DND-41 (cell line): ENCODE data around the gene TBC1D30.

Experiments used
- ATAC-seq: fragments of 200-7000 bp; cut with Tn5 transposase; 3 replicates; pipeline ENCODE4 v1.9.1; 2021; ENCODE audit warnings: low read depth; ENCODE audit not compliant: insufficient read depth
- DNase-seq: peaks from one replicate; pipeline ENCODE4 v3.0.0-alpha.2; 2020
- H2AFZ ChIP-seq: 2 replicates; pipeline ENCODE4 v1.6.0; 2012; ENCODE audit warnings: low read depth, low read length
- H3K27ac ChIP-seq: 2 replicates; pipeline ENCODE4 v1.5.1; 2012; ENCODE audit warnings: low read length, inconsistent platforms
- H3K27me3 ChIP-seq: fragments of 200-600 bp; sonication (generic); 2 replicates; pipeline ENCODE4 v1.6.0; 2012; ENCODE audit warnings: low read length, mild to moderate bottlenecking, inconsistent platforms; ENCODE audit not compliant: insufficient read depth, poor library complexity
- H3K36me3 ChIP-seq: 2 replicates; pipeline ENCODE4 v1.5.1; 2012; ENCODE audit warnings: low read length, inconsistent platforms; ENCODE audit not compliant: insufficient read depth
- H3K4me1 ChIP-seq: 2 replicates; pipeline ENCODE4 v1.5.1; 2012; ENCODE audit warnings: mild to moderate bottlenecking, low read length; ENCODE audit not compliant: insufficient read depth
- H3K4me2 ChIP-seq: 2 replicates; pipeline ENCODE4 v1.6.0; 2012; ENCODE audit warnings: mild to moderate bottlenecking, moderate library complexity, low read length, inconsistent platforms; ENCODE audit not compliant: insufficient read depth
- H3K4me3 ChIP-seq, 2 experiments: fragments of 200-600 bp in 1 of 2; shearing (Covaris generic) in 1 of 2; 2 replicates each; pipeline ENCODE4 v1.5.1; 2012 to 2016; ENCODE audit warnings: inconsistent platforms in 2 of 2, low read length in 2 of 2, mild to moderate bottlenecking in 2 of 2, low read depth in 1 of 2, moderate library complexity in 1 of 2
- H3K79me2 ChIP-seq: 2 replicates; pipeline ENCODE4 v1.6.0; 2012; ENCODE audit warnings: low read length, inconsistent platforms; ENCODE audit not compliant: insufficient read depth
- H3K9ac ChIP-seq: 2 replicates; pipeline ENCODE4 v1.6.0; 2012; ENCODE audit warnings: low read depth, mild to moderate bottlenecking, inconsistent platforms, low read length, moderate library complexity
- H3K9me3 ChIP-seq: 2 replicates; pipeline ENCODE4 v1.5.1; 2012; ENCODE audit warnings: low read length, moderate library complexity, mild to moderate bottlenecking, inconsistent platforms; ENCODE audit not compliant: insufficient read depth, severe bottlenecking
- H4K20me1 ChIP-seq: 2 replicates; pipeline ENCODE4 v1.6.0; 2012; ENCODE audit warnings: low read length; ENCODE audit not compliant: insufficient read depth
- EZH2 ChIP-seq: IDR thresholded peaks from 3 replicates; pipeline ENCODE4 v1.6.1; 2012; ENCODE audit warnings: borderline replicate concordance, low read depth, mild to moderate bottlenecking, moderate library complexity, low read length, inconsistent platforms; ENCODE audit not compliant: severe bottlenecking
- TF ChIP-seq, protein P1 (sequence below): IDR thresholded peaks from 2 replicates; pipeline ENCODE4 v1.5.1; 2012; ENCODE audit warnings: borderline replicate concordance, low read length, moderate library complexity, mild to moderate bottlenecking; ENCODE audit not compliant: poor library complexity, severe bottlenecking; ENCODE audit errors: extremely low read depth

The TBC1D30 gene

DNA sequence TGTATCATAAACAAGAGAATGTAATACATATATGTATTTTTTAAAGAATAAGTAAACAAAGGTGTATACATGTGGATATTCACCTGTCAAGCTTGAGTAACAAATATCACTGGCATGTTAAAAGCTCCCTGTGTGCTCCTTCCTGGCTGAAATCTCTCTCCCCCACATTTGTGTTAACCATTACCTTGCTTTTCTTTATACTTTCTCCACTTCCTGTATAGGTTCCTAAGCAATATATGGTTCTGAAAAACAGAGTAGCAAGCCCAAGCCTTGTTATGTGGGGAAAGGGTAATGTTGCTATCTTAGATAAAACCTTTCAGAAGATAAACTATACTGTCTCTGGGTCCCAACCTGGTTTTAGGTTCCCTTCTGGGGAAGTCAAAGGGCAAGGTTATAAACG is 32.3 kb upstream of the TBC1D30 start:
- no peak overlapping the region for H3K9ac ChIP-seq
- no peak overlapping the region for H3K4me3 ChIP-seq
- no peak for TF ChIP-seq EZH2
- TF ChIP-seq, protein P1, sequence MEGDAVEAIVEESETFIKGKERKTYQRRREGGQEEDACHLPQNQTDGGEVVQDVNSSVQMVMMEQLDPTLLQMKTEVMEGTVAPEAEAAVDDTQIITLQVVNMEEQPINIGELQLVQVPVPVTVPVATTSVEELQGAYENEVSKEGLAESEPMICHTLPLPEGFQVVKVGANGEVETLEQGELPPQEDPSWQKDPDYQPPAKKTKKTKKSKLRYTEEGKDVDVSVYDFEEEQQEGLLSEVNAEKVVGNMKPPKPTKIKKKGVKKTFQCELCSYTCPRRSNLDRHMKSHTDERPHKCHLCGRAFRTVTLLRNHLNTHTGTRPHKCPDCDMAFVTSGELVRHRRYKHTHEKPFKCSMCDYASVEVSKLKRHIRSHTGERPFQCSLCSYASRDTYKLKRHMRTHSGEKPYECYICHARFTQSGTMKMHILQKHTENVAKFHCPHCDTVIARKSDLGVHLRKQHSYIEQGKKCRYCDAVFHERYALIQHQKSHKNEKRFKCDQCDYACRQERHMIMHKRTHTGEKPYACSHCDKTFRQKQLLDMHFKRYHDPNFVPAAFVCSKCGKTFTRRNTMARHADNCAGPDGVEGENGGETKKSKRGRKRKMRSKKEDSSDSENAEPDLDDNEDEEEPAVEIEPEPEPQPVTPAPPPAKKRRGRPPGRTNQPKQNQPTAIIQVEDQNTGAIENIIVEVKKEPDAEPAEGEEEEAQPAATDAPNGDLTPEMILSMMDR, result no peak
- H3K27me3 ChIP-seq, result peaks cover 9% of the 10 kb centered on the region
- H3K79me2 ChIP-seq, result no peaks in the 10 kb centered on the region
- no peak overlapping the region for H3K27ac ChIP-seq
- no peak overlapping the region for H2AFZ ChIP-seq
- H3K4me2 ChIP-seq, result no peak overlapping the region
- no peaks in the 10 kb centered on the region for H3K9me3 ChIP-seq
- ATAC-seq, result no peak
- no peaks in the 10 kb centered on the region for H4K20me1 ChIP-seq
- no peaks in the 10 kb centered on the region for H3K4me1 ChIP-seq
- no peaks in the 10 kb centered on the region for H3K36me3 ChIP-seq
- DNase-seq, result no peak

DNA sequence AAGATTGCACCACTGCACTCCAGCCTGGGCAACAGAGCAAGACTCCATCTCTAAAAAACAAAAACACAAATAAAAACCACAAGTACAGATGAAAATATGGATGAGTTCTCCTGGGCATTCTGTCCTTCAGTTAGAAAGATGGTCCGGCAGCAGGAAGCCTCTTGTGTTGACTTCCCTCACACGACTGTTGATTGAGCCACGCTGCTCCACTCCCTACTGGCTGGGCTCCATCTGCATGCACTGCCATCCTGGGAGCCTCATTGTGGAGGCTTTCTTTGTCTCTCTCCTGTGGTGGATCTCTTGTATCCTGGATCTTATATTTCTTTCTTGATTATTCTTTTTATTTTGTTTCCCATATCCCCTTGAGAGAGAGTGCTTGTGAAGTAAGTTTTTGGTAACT is 30.8 kb upstream of the TBC1D30 start:
- ATAC-seq (no peak), DNase-seq (no peak)
- Histone ChIP-seq H3K4me3 (no peak overlapping the region), H3K79me2 (no peaks in the 10 kb centered on the region), H3K9me3 (no peaks in the 10 kb centered on the region), H3K27me3 (peaks cover 9% of the 10 kb centered on the region), H3K27ac (no peak overlapping the region), H2AFZ (no peak overlapping the region), H4K20me1 (no peaks in the 10 kb centered on the region), H3K4me1 (no peaks in the 10 kb centered on the region), H3K9ac (no peak overlapping the region), H3K36me3 (no peaks in the 10 kb centered on the region), H3K4me2 (no peak overlapping the region)
- TF ChIP-seq, protein P1, result no peak
- no peak for TF ChIP-seq EZH2

DNA sequence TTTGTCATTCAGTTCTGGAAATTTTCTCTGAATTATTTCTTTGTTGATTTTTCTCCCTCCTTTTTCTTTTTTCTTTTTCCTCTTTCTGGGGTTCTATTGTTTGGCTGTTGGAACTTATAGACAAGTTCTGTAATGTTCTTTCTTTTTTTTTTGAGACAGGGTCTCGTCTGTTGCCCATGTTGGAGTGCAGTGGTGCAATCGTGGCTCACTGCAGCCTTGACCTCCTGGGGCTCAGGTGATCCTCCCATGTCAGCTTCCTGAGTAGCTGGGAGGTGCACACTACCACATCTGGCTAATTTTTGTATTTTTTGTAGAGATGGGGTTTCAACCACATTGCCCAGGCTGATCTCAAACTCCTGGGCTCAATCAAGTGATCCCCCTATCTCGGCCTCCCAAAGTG is 30.1 kb upstream of the TBC1D30 start:
- Histone ChIP-seq H3K27ac (no peak overlapping the region), H3K27me3 (peaks cover 9% of the 10 kb centered on the region), H2AFZ (no peak overlapping the region), H3K79me2 (no peaks in the 10 kb centered on the region), H3K4me3 (no peak overlapping the region), H3K4me1 (no peaks in the 10 kb centered on the region), H4K20me1 (no peaks in the 10 kb centered on the region), H3K9me3 (no peaks in the 10 kb centered on the region), H3K9ac (no peak overlapping the region), H3K36me3 (no peaks in the 10 kb centered on the region), H3K4me2 (no peak overlapping the region)
- no peak for DNase-seq
- TF ChIP-seq, protein P1, result no peak
- TF ChIP-seq EZH2, result no peak
- ATAC-seq, result no peak
